Daoy (cell line): ENCODE measurements around the gene APOL3. TPM values are rescaled to one million over a fixed set of nuclear protein-coding genes. Genes with fewer than 3 reads are reported as not detected.
"Not testable (repeated sequence)": the region's sequence is repeated elsewhere in the genome, so short reads cannot be mapped to it uniquely, and the experiment has no call there.

Source experiments
- DNase-seq: peaks from one replicate; pipeline ENCODE4 v3.0.0-alpha.2; 2015; ENCODE audit warnings: low read depth
- total RNA-seq: library from RNA; depleted of rRNA; stranded (reverse); fragments of >200 nt; shearing (Covaris generic); gene quantifications from 2 replicates; pipeline ENCODE4 v1.2.3, GENCODE V29; 2014; rRNA removed

The APOL3 gene
- total RNA-seq, 1 experiment from 2014 or later, result 19.0 TPM

DNA sequence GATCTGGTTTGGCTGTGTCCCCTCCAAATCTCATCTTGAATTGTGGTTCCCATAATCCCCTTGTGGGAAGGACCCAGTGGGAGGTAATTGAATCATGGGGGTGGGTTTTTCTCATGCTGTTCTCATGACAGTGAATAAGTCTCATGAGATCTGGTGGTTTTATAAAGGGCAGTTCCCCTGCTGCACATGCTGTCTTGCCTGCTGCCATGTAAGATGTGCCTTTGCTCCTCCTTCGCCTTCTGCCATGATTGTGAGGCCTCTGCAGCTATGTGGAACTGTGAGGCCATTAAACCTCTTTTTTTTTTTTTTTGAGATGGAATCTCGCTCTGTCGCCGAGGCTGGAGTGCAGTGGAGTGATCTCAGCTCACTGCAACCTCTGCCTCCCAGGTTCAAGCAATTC, 59.6 kb downstream of the APOL3 start:
- not testable (repeated sequence) for DNase-seq

DNA sequence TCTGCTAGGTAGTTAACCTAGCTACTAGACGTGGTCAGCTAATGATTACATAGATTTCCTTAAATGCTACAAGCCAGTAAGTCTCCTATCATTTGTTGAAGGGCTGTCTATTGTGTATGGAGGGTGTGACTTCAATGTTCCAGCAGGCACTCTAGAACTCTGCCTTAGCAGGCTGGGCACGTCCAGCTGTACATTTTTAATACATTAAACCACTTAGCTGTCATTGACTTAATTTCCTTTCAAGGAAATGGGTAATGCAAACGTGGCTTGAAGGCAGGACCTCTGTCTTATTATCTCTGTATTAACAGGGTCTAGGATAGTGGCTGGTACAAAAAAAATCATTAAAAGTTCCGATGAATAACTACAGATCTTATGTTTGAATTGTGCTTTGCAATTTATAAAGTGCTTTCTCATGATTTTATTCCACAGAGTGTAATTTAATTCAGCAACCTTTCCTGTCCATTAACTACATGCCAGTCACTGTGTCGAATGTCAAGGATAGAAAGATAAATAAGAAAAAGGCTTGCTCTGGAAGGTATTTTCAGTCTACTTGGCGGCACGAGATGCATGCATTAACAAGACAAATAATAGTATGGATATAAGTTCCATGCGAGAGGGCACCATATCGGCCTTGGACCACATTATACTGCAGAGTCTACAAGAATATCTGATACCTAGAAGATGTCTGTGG, 60.3 kb downstream of the APOL3 start:
- no peak for DNase-seq

DNA sequence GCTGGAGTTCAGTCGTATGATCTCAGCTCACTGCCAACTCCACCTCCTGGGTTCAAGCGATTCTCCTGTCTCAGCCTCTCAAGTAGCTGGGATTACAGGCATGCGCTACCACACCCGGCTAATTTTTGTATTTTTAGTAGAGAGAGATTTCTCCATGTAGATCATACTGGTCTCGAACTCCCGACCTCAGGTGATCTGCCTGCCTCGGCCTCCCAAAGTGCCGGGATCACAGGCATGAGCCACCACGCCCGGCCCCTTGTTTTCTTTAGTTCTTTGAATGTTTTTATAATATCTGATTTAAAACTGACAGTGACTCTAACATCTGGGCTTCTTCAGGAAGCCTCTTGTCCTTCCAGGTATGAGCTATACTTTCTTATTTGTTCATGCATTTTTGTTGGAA, 61.0 kb downstream of the APOL3 start:
- not testable (repeated sequence) for DNase-seq

DNA sequence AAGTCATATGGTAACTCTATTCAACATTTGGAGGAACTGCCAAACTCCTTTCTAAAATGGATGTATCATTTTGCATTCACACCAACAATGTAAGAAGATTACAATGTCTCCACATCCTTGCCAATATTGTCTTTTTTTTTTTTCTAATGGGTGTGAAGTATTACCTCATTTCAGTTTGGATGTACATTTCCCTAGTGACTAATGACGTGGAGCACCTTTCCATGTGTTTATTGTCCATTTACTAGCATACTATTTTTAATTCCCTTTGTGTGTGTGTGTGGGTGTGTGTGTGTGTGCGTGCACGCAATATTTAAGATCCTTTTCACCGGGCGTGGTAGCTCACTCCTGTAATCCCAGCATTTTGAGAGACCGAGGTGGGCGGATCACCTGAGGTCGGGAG, 62.7 kb downstream of the APOL3 start:
- no peak for DNase-seq

DNA sequence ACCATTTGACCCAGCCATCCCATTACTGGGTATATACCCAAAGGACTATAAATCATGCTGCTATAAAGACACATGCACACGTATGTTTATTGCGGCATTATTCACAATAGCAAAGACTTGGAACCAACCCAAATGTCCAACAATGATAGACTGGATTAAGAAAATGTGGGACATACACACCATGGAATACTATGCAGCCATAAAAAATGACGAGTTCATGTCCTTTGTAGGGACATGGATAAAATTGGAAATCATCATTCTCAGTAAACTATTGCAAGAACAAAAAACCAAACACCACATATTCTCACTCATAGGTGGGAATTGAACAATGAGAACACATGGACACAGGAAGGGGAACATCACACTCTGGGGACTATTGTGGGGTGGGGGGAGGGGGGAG, 69.8 kb downstream of the APOL3 start:
- not testable (repeated sequence) for DNase-seq

Other genes with a start within 250 kb of the APOL3 start
- 67.0 and 83.1 TPM in 2 replicates for gene RBFOX2, start 131.9 kb downstream of the APOL3 start, total RNA-seq
- gene APOL4, start 41.1 kb upstream of the APOL3 start, total RNA-seq, result not detected in 2 replicates
- 43.7 and 51.4 TPM in 2 replicates for gene APOL2, start 78.8 kb upstream of the APOL3 start, total RNA-seq
- gene APOL1, start 92.4 kb upstream of the APOL3 start, total RNA-seq, result 15.2 and 20.0 TPM in 2 replicates
- gene MYH9, start 227.2 kb upstream of the APOL3 start, total RNA-seq, result 349 and 464 TPM in 2 replicates